GM12892 (cell line): ENCODE data around the gene YES1.
"Not testable (repeated sequence)": the region's sequence is repeated elsewhere in the genome, so short reads cannot be mapped to it uniquely, and the experiment has no call there.

ENCODE experiments used
- DNase-seq: peaks from one replicate; pipeline ENCODE4 v3.0.0; 2011; ENCODE audit not compliant: insufficient read length
- FAIRE-seq: peaks from 2 replicates; lab custom pipeline; 2011; peaks lifted over from hg19 to GRCh38; lab: Jason Lieb, UNC
- POLR2A ChIP-seq: IDR thresholded peaks from 2 replicates; pipeline ENCODE4 v1.6.1; 2011; ENCODE audit warnings: low read depth, low read length, control low read depth
- POLR2AphosphoS5 ChIP-seq: IDR thresholded peaks from 2 replicates; pipeline ENCODE4 v1.6.1; 2011; ENCODE audit warnings: low read depth, low read length, control low read depth
- TAF1 ChIP-seq: IDR thresholded peaks from 2 replicates; pipeline ENCODE4 v1.6.1; 2011; ENCODE audit warnings: low read depth, mild to moderate bottlenecking, control low read depth, low read length, borderline replicate concordance

Gene YES1

GRCh38 chr18:688323-688722, 123.7 kb downstream of the YES1 start:
- FAIRE-seq: no peak
- no peak for DNase-seq
- TF ChIP-seq POLR2AphosphoS5: no peak
- TF ChIP-seq POLR2A: no peak
- TF ChIP-seq TAF1: no peak

- no peak for FAIRE-seq
- no peak for TF ChIP-seq POLR2AphosphoS5
- TF ChIP-seq POLR2A: no peak
- no peak for TF ChIP-seq TAF1
- DNase-seq: no peak
These were observed 125.5 kb downstream of the YES1 start for GRCh38 chr18:686339-687111.

- TF ChIP-seq POLR2A (no peak), POLR2AphosphoS5 (no peak), TAF1 (no peak)
- FAIRE-seq (no peak), DNase-seq (no peak)
These were observed 126.6 kb downstream of the YES1 start for GRCh38 chr18:685438-685837.

GRCh38 chr18:683531-683930, 128.5 kb downstream of the YES1 start:
- no peak for TF ChIP-seq POLR2A
- TF ChIP-seq TAF1: no peak
- TF ChIP-seq POLR2AphosphoS5: no peak
- DNase-seq (no peak), FAIRE-seq (no peak)

GRCh38 chr18:682833-683232, 129.2 kb downstream of the YES1 start:
- TF ChIP-seq POLR2AphosphoS5: no peak
- no peak for TF ChIP-seq POLR2A
- no peak for TF ChIP-seq TAF1
- FAIRE-seq: no peak
- DNase-seq: no peak

- not testable (repeated sequence) for DNase-seq, FAIRE-seq
These were observed 129.6 kb downstream of the YES1 start for GRCh38 chr18:682416-682815.

GRCh38 chr18:681985-682384, 130.1 kb downstream of the YES1 start:
- TF ChIP-seq TAF1: no peak
- no peak for TF ChIP-seq POLR2AphosphoS5
- TF ChIP-seq POLR2A: no peak
- FAIRE-seq (no peak), DNase-seq (no peak)

- FAIRE-seq: no peak
These were observed 131.7 kb downstream of the YES1 start for GRCh38 chr18:680392-680791.

GRCh38 chr18:679516-679915, 132.5 kb downstream of the YES1 start:
- FAIRE-seq (no peak), DNase-seq (no peak)
- TF ChIP-seq POLR2AphosphoS5 (no peak), POLR2A (no peak), TAF1 (no peak)

More at GRCh38 chr18:680392-680791, 131.7 kb downstream of the YES1 start:
- no peak for DNase-seq
- TF ChIP-seq TAF1 (no peak), POLR2A (no peak), POLR2AphosphoS5 (no peak)

- DNase-seq: no peak
- FAIRE-seq: no peak
- TF ChIP-seq POLR2AphosphoS5 (no peak), POLR2A (no peak), TAF1 (no peak)
These were observed 133.4 kb downstream of the YES1 start for GRCh38 chr18:678482-679182.

GRCh38 chr18:677951-678381, 134.1 kb downstream of the YES1 start:
- no peak for FAIRE-seq
- no peak for DNase-seq
- TF ChIP-seq POLR2A (no peak), POLR2AphosphoS5 (no peak), TAF1 (no peak)

- no peak for FAIRE-seq
- no peak for TF ChIP-seq POLR2A
- no peak for TF ChIP-seq TAF1
- no peak for TF ChIP-seq POLR2AphosphoS5
- DNase-seq: no peak
These were observed 134.9 kb downstream of the YES1 start for GRCh38 chr18:677145-677544.
